Measurements from ENCODE around the gene C9orf85. TPM values are rescaled to one million over a fixed set of nuclear protein-coding genes. Genes with fewer than 3 reads are reported as not detected.

C9orf85 gene
- total RNA-seq, 2 donors from 2014 or later = 7.5 to 9.3 TPM

GRCh38 chr9:71876106-71876505 lies 35.3 kb upstream of the C9orf85 start:
- peaks cover 25% of the 10 kb centered on the region for H3K36me3 ChIP-seq (ENCODE audit: control insufficient read depth, insufficient read depth, low read length)
- H3K27ac Mint-ChIP-seq = no peak overlapping the region
- H3K27ac ChIP-seq (ENCODE audit: low read depth, low read length) = no peak overlapping the region
- no peaks in the 10 kb centered on the region for H3K27me3 ChIP-seq (ENCODE audit: control insufficient read depth, insufficient read depth, low read length, poor library complexity, severe bottlenecking)
- DNase-seq = no peak
- H3K9me3 ChIP-seq (ENCODE audit: control insufficient read depth, low read length) = peaks cover 11% of the 10 kb centered on the region
- peaks cover 13% of the 10 kb centered on the region for H3K4me1 Mint-ChIP-seq
- WGBS, 2 experiments (ENCODE audit: insufficient coverage in 1 of 2, insufficient read length in 1 of 2) = 89% methylated on average over 1 of the region's 2 CpGs; no CpG with 5 or more reads in 1 of the 2 experiments
- no peak overlapping the region for H3K4me3 Mint-ChIP-seq
- no peaks in the 10 kb centered on the region for H3K9me3 Mint-ChIP-seq
- H3K4me3 ChIP-seq (ENCODE audit: low read length) = no peak overlapping the region
- no peak overlapping the region for H3K9ac ChIP-seq (ENCODE audit: extremely low read depth, low read length, poor library complexity, severe bottlenecking)
- no peaks in the 10 kb centered on the region for H3K4me1 ChIP-seq (ENCODE audit: control insufficient read depth, insufficient read depth, low read length)
- peaks cover 17% of the 10 kb centered on the region for H3K36me3 Mint-ChIP-seq (ENCODE audit: low read depth)
- no peaks in the 10 kb centered on the region for H3K27me3 Mint-ChIP-seq (ENCODE audit: insufficient read depth)
- TF ChIP-seq CTCF (conservative IDR thresholded peaks at IDR 0.05) = no peak

GRCh38 chr9:71876829-71877228 lies 34.6 kb upstream of the C9orf85 start:
- Mint-ChIP-seq H3K4me1 (peaks cover 12% of the 10 kb centered on the region), H3K4me3 (no peak overlapping the region), H3K36me3 (ENCODE audit: low read depth) (peaks cover 21% of the 10 kb centered on the region), H3K27ac (peak overlapping the region; percentile 71), H3K9me3 (no peaks in the 10 kb centered on the region), H3K27me3 (ENCODE audit: insufficient read depth) (no peaks in the 10 kb centered on the region)
- no peak for TF ChIP-seq CTCF (conservative IDR thresholded peaks at IDR 0.05)
- no peak overlapping the region for H3K27ac ChIP-seq (ENCODE audit: low read depth, low read length)
- H3K36me3 ChIP-seq (ENCODE audit: control insufficient read depth, insufficient read depth, low read length) = peaks cover 18% of the 10 kb centered on the region
- DNase-seq = no peak
- no peak overlapping the region for H3K4me3 ChIP-seq (ENCODE audit: low read length)
- H3K9ac ChIP-seq (ENCODE audit: extremely low read depth, low read length, poor library complexity, severe bottlenecking) = no peak overlapping the region
- no peaks in the 10 kb centered on the region for H3K4me1 ChIP-seq (ENCODE audit: control insufficient read depth, insufficient read depth, low read length)
- H3K9me3 ChIP-seq (ENCODE audit: control insufficient read depth, low read length) = peaks cover 11% of the 10 kb centered on the region
- no peaks in the 10 kb centered on the region for H3K27me3 ChIP-seq (ENCODE audit: control insufficient read depth, insufficient read depth, low read length, poor library complexity, severe bottlenecking)

DNA sequence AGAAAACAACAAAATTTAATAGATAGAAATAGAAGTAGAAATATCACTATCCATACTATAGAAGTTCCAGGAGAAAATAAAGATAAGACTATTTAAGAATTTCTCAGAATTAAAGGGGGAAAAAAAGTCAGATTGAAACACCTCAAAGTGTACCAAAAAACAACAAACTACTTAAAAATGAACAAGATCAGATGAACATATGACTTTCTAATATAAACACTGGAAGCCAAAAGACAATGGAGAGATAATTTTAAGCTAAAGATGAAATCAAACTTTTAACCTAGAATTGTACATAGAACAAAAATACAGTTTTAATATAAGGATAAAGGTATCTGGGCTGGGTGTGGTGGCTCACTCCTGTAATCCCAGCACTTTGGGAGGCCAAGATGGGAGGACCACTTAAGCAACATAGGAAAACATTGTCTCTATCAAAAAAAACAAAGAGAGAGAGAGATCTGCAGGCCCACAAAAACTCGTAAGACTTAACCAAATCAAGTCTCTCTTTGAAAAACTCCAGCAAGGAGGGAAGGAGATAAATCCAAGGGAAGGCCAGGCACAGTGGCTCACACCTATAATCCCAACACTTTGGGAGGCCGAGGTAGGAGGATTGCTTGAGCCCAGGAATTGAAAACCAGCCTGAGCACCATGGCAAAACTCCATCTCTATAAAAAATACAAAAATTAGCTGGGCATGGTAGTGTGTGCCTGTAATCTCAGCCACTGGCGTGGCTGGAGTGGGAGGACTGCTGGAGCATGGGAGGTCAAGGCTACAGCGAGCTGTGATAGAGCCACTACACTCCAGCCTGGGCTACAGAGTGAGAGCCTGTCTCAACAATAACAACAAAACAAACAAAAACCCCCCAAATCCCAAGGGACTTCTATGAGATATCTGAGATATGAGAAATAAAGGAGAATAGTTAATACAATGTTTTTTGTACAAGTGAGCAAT lies 32.8 kb upstream of the C9orf85 start:
- Mint-ChIP-seq H3K4me3 (no peak overlapping the region), H3K27ac (no peak overlapping the region), H3K27me3 (ENCODE audit: insufficient read depth) (no peaks in the 10 kb centered on the region), H3K9me3 (peaks cover under 1% of the 10 kb centered on the region), H3K4me1 (peaks cover 7% of the 10 kb centered on the region), H3K36me3 (ENCODE audit: low read depth) (peaks cover 30% of the 10 kb centered on the region)
- Histone ChIP-seq H3K4me3 (ENCODE audit: low read length) (no peak overlapping the region), H3K27ac (ENCODE audit: low read depth, low read length) (no peak overlapping the region), H3K27me3 (ENCODE audit: control insufficient read depth, insufficient read depth, low read length, poor library complexity, severe bottlenecking) (no peaks in the 10 kb centered on the region), H3K9me3 (ENCODE audit: control insufficient read depth, low read length) (peaks cover 17% of the 10 kb centered on the region), H3K9ac (ENCODE audit: extremely low read depth, low read length, poor library complexity, severe bottlenecking) (no peak overlapping the region), H3K36me3 (ENCODE audit: control insufficient read depth, insufficient read depth, low read length) (peaks cover 26% of the 10 kb centered on the region), H3K4me1 (ENCODE audit: control insufficient read depth, insufficient read depth, low read length) (no peaks in the 10 kb centered on the region)
- no peak for DNase-seq
- TF ChIP-seq CTCF (conservative IDR thresholded peaks at IDR 0.05) = no peak
- WGBS, 2 experiments (ENCODE audit: insufficient coverage in 1 of 2, insufficient read length in 1 of 2) = 98% methylated on average over 4 of the region's 4 CpGs; no CpG with 5 or more reads in 1 of the 2 experiments
